Left ventricle myocardium superior (tissue), 1 donor: ENCODE data around the gene UACA. TPM values are rescaled to one million over a fixed set of nuclear protein-coding genes. Genes with fewer than 3 reads are reported as not detected.
"Not testable (repeated sequence)": the region's sequence is repeated elsewhere in the genome, so short reads cannot be mapped to it uniquely, and the experiment has no call there.

Source experiments
- ATAC-seq: fragments of 200-7000 bp; cut with Tn5 transposase; one replicate; pipeline ENCODE4 v1.9.1; 2020; ENCODE audit warnings: mild to moderate bottlenecking, moderate library complexity
- DNase-seq: peaks from one replicate; pipeline ENCODE4 v3.0.0-alpha.2; 2020
- intact Hi-C: fragments of 100-400 bp; cut with micrococcal nuclease; formaldehyde crosslinking; loops from one replicate; pipeline ENCODE4 v1.11.0; 2022
- total RNA-seq: library from RNA; stranded (reverse); fragmentation: NEBNext Ultra II Directional; extraction: Animal tissue kit (Norgen Biotek cat#: 25700); gene quantifications from one replicate; pipeline ENCODE4 v1.2.1, GENCODE V29; 2021
- donor health status: DM: no; HTN: yes; CAD: no; lungs with severe emphysema.

The UACA gene
- total RNA-seq, 1 donor from 2014 or later = 32.9 TPM

GRCh38 chr15:70616311-70616756 is 147.0 kb downstream of the UACA start:
- DNase-seq, ATAC-seq, intact Hi-C loops: not testable (repeated sequence)

GRCh38 chr15:70615435-70616310 is 147.7 kb downstream of the UACA start:
- no peak for DNase-seq
- ATAC-seq = no peak
- intact Hi-C loops = no loop called here

GRCh38 chr15:70614221-70614620 is 149.1 kb downstream of the UACA start:
- ATAC-seq = no peak
- intact Hi-C loops = no loop called here
- no peak for DNase-seq

DNA sequence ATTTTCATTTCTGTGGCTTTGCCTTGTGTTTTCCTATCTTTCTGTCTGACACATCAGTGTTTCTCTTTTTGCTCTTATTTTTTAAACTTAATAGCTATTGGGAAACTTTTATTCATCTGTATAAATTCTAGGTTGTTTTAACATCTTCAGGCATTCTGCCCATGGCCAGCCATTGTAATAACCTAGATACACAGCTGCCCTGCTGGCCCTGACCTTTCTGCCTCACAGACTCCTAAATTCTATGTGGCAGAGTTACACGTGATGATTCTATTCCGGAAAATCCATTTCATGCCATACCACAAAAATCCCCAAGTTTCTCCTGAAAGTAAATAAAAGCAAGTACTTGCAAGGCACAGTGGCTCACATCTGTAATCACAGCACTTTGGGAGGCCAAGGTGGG is 150.1 kb downstream of the UACA start:
- ATAC-seq (no peak), DNase-seq (no peak)
- intact Hi-C loops = no loop called here

DNA sequence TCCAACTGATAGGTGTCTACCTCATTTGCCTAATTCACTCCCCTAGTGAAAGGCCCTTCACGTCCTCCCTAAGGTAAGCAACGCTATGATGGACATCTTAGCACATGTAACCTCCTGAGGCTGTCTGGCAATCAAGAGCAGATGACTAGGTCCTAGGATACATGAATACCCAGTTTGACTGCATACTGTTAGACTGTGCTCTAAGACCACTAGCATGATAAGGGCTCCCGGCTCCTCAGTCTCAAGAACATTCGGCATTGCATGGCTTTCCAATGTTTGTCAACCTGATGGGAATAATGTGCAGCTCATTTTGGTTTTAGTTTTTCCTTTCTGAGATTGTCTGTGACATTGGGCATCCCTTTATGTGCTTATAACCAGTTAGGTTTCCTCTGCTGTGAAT is 152.1 kb downstream of the UACA start:
- intact Hi-C loops = no loop called here
- DNase-seq (no peak), ATAC-seq (no peak)

- intact Hi-C loops = no loop called here
- ATAC-seq = no peak
- no peak for DNase-seq
These were observed 152.8 kb downstream of the UACA start for GRCh38 chr15:70610541-70610940.

GRCh38 chr15:70609889-70610288 is 153.5 kb downstream of the UACA start:
- ATAC-seq (no peak), DNase-seq (no peak)
- intact Hi-C loops = no loop called here

GRCh38 chr15:70608144-70608543 is 155.2 kb downstream of the UACA start:
- ATAC-seq (peak; percentile 75), DNase-seq (no peak)
- intact Hi-C loops = no loop called here

DNA sequence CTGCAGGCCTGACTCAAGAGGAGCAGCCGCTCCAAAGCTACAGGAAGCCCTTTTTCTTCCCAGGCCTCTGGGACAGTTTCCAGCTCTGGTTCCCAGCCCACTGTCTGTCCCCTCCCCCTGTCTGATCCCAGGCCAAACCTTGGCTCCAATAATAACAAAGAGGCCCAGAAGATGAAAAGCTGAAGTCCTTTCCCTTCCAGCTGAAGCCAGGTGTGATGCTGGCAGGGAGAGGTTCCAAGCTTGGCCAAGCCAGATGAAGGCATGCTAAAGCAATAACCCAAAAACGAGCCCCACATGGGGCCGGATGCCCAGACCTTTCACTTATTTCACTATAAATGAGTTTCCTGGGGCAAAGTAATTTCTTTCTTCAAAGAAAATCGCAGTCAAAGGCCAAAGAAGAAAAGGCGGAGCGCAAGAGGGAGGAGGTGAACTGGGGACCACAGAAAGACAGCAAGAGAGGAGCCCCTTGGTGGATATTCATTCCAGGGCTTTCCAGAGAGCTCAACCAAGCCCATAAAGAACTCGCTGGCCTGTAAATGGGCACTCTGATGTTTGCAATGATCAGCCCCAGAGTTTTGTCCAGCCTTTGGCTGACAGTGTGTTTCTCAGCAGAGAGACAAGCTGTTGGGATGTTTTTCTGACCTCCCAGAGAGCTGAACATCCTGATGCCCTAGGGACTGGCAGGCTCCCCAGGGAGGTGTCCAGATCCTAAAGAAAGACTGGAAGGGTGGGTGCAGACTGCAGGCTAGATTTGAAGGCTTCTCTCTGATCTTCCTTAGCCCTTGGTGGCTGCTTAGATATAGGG is 157.6 kb downstream of the UACA start:
- peak; percentile 82 for DNase-seq
- intact Hi-C loops = no loop called here
- ATAC-seq = peak; percentile 94

DNA sequence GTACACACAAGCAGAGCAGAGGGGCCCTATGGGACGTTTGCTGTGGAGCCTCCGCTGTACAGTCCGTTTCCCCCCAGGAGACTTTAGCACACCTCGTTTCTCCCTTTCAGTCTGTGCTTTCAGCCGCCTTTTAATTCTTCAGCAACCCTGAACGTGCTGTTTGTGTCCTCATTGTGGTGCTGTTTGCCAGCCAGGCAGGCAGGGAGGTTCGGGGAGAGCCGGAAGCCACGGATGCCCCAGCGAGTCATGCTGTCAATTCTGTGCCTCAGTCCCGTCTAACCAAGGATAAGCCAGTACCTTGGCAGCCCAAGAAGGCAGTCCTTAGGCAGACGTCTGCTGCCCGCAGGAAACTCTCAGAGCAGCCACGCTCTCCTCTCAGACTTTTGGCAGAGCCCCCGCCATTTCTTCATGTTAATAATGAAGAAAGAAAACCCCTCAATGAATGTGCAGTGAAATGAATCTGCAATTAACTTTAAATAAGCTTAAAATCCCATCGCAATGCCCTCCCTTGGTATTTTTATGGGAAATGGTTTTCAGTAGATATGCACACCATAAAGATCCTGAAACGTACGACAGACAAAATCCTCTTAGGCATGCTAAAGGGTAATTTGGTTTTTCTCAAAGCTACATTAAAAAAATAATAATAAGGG is 158.6 kb downstream of the UACA start:
- intact Hi-C loops = no loop called here
- DNase-seq (no peak), ATAC-seq (no peak)

Other genes starting within 250 kb of the UACA start
- 54.8 TPM for gene LARP6, start 90.6 kb upstream of the UACA start, total RNA-seq
- 4.7 TPM for gene THAP10, start 128.9 kb upstream of the UACA start, total RNA-seq
- 79.8 TPM for gene LRRC49, start 129.3 kb upstream of the UACA start, total RNA-seq